ENCODE results near the gene FBN1. TPM values are rescaled to one million over a fixed set of nuclear protein-coding genes. Genes with fewer than 3 reads are reported as not detected.

The FBN1 gene
- polyA plus RNA-seq, 2 of the 4 experiments (the other 2 are of a cell fraction) = 6.3 to 9.4 TPM

GRCh38 chr15:48596415-48596814 lies 49.1 kb downstream of the FBN1 start:
- DNase-seq (ENCODE audit: low read depth in 1 of 2, low spot score in 1 of 2) (no peak), FAIRE-seq (no peak), ATAC-seq (no peak)
- ChIA-PET CTCF (interaction anchor here (0.8 kb wide), 1 partner anchor 8 kb away, joined by 4 read pairs; no protein-coding TSS in a partner anchor), POLR2A (no interaction called here)
- no peaks in the 10 kb centered on the region for H3K4me1 ChIP-seq
- H3K4me3 ChIP-seq = no peak overlapping the region
- no peak overlapping the region for H3K27ac ChIP-seq
- H3K4me2 ChIP-seq = no peak overlapping the region
- WGBS (ENCODE audit: missing lambda C conversion rate) = 50% methylated on average over 4 of the region's 4 CpGs
- TF ChIP-seq JUN (IDR thresholded peaks at IDR 0.05) = no peak
- no peaks in the 10 kb centered on the region for H3K9me3 ChIP-seq

GRCh38 chr15:48595981-48596380 lies 49.5 kb downstream of the FBN1 start:
- no peaks in the 10 kb centered on the region for H3K4me1 ChIP-seq
- DNase-seq (ENCODE audit: low read depth in 1 of 2, low spot score in 1 of 2) (no peak), FAIRE-seq (no peak), ATAC-seq (no peak)
- no peaks in the 10 kb centered on the region for H3K9me3 ChIP-seq
- CTCF ChIA-PET = interaction anchor here (0.8 kb wide), 1 partner anchor 9 kb away, joined by 4 read pairs; no protein-coding TSS in a partner anchor
- H3K27ac ChIP-seq = no peak overlapping the region
- H3K4me2 ChIP-seq = no peak overlapping the region
- no peak for TF ChIP-seq BHLHE40 (IDR thresholded peaks at IDR 0.05; ENCODE audit: low read depth, low read length)
- TF ChIP-seq PBX3 (IDR thresholded peaks at IDR 0.05) = no peak
- no peak for TF ChIP-seq RCOR1 (IDR thresholded peaks at IDR 0.05; ENCODE audit: low read depth, low read length)
- no peak for TF ChIP-seq MAZ (IDR thresholded peaks at IDR 0.05; ENCODE audit: borderline replicate concordance, low read depth, low read length)
- TF ChIP-seq POLR2A (IDR thresholded peaks at IDR 0.05; ENCODE audit: low read length) = no peak
- no peak for TF ChIP-seq REST (IDR thresholded peaks at IDR 0.05)
- no peak for TF ChIP-seq RNF2 (IDR thresholded peaks at IDR 0.05; ENCODE audit: borderline replicate concordance, low read depth)
- no peak for TF ChIP-seq SMC3 (IDR thresholded peaks at IDR 0.05)
- TF ChIP-seq MAFK (IDR thresholded peaks at IDR 0.05; ENCODE audit: partially characterized antibody) = no peak
- TF ChIP-seq FOSB (CRISPR knock-in tag; IDR thresholded peaks at IDR 0.05) = no peak
- no peak for TF ChIP-seq HDAC2 (IDR thresholded peaks at IDR 0.05)
- TF ChIP-seq ESRRA (IDR thresholded peaks at IDR 0.05; ENCODE audit: borderline replicate concordance, low read length) = no peak
- no peak for TF ChIP-seq EP300 (IDR thresholded peaks at IDR 0.05)
- no peak overlapping the region for H3K4me3 ChIP-seq
- WGBS (ENCODE audit: missing lambda C conversion rate) = 83% methylated on average over 5 of the region's 5 CpGs
- POLR2A ChIA-PET = no interaction called here

- FAIRE-seq = no peak
- TF ChIP-seq ATOH8 (CRISPR knock-in tag; IDR thresholded peaks at IDR 0.05; ENCODE audit: low read depth) (no peak), MAFK (IDR thresholded peaks at IDR 0.05; ENCODE audit: partially characterized antibody) (no peak), NFE2L2 (conservative IDR thresholded peaks at IDR 0.05; ENCODE audit: low read length) (no peak), FOSB (CRISPR knock-in tag; IDR thresholded peaks at IDR 0.05) (no peak), HES2 (IDR thresholded peaks at IDR 0.05) (no peak), E2F6 (IDR thresholded peaks at IDR 0.05; ENCODE audit: borderline replicate concordance, low read depth) (no peak), EP300 (IDR thresholded peaks at IDR 0.05) (no peak), TP53 (CRISPR knock-in tag; IDR thresholded peaks at IDR 0.05) (no peak), EHF (CRISPR knock-in tag; IDR thresholded peaks at IDR 0.05) (no peak), ZFP36 (IDR thresholded peaks at IDR 0.05; ENCODE audit: borderline replicate concordance, partially characterized antibody) (no peak)
- Histone ChIP-seq H3K4me2 (no peak overlapping the region), H3K4me1 (no peaks in the 10 kb centered on the region), H3K4me3 (no peak overlapping the region), H3K9me3 (no peaks in the 10 kb centered on the region), H3K27ac (no peak overlapping the region)
- POLR2A ChIA-PET = no interaction called here
- ATAC-seq = no peak
- DNase-seq (ENCODE audit: low read depth in 1 of 2, low spot score in 1 of 2) = no peak
- WGBS (ENCODE audit: missing lambda C conversion rate) = 33% methylated on average over 1 of the region's 1 CpG
- CTCF ChIA-PET = no interaction called here
These were observed 52.6 kb downstream of the FBN1 start for GRCh38 chr15:48592933-48593332.
